HG02763 (cell line): Measurements from ENCODE around the gene SLC7A5.
"Not testable (repeated sequence)": the region's sequence is repeated elsewhere in the genome, so short reads cannot be mapped to it uniquely, and the experiment has no call there.

Experiments used
- ATAC-seq: cut with Tn5 transposase; IDR thresholded peaks from one replicate; pipeline ENCODE4 v1.9.1; 2021; ENCODE audit warnings: mild to moderate bottlenecking, moderate library complexity; ENCODE audit not compliant: unreplicated experiment

Gene SLC7A5

GRCh38 chr16:87824016-87824990 is 45.0 kb downstream of the SLC7A5 start:
- ATAC-seq, result no peak

GRCh38 chr16:87823181-87823929 is 46.0 kb downstream of the SLC7A5 start:
- no peak for ATAC-seq

- ATAC-seq, result no peak
Measured at GRCh38 chr16:87822108-87822970, 47.0 kb downstream of the SLC7A5 start.

GRCh38 chr16:87821376-87822107 is 47.8 kb downstream of the SLC7A5 start:
- ATAC-seq, result no peak

- ATAC-seq, result no peak
Measured at GRCh38 chr16:87819983-87820382, 49.3 kb downstream of the SLC7A5 start.

- ATAC-seq, result no peak
Measured at GRCh38 chr16:87819282-87819681, 50.0 kb downstream of the SLC7A5 start.

- ATAC-seq, result no peak
Measured at GRCh38 chr16:87818533-87819161, 50.7 kb downstream of the SLC7A5 start.

- no peak for ATAC-seq
Measured at GRCh38 chr16:87817910-87818309, 51.4 kb downstream of the SLC7A5 start.

- not testable (repeated sequence) for ATAC-seq
Measured at GRCh38 chr16:87817370-87817769, 51.9 kb downstream of the SLC7A5 start.

GRCh38 chr16:87816507-87817100 is 52.7 kb downstream of the SLC7A5 start:
- no peak for ATAC-seq

GRCh38 chr16:87815567-87815966 is 53.7 kb downstream of the SLC7A5 start:
- no peak for ATAC-seq

GRCh38 chr16:87812200-87812656 is 57.1 kb downstream of the SLC7A5 start:
- no peak for ATAC-seq

GRCh38 chr16:87811454-87811853 is 57.9 kb downstream of the SLC7A5 start:
- ATAC-seq, result not testable (repeated sequence)

GRCh38 chr16:87809150-87809902 is 60.0 kb downstream of the SLC7A5 start:
- ATAC-seq, result peak; percentile 47

GRCh38 chr16:87808108-87808507 is 61.2 kb downstream of the SLC7A5 start:
- no peak for ATAC-seq

- no peak for ATAC-seq
Measured at GRCh38 chr16:87806641-87807546, 62.4 kb downstream of the SLC7A5 start.

- no peak for ATAC-seq
Measured at GRCh38 chr16:87806261-87806640, 63.1 kb downstream of the SLC7A5 start.

GRCh38 chr16:87803385-87803784 is 65.9 kb downstream of the SLC7A5 start:
- no peak for ATAC-seq
